Hematopoietic multipotent progenitor cell treated with erythropoietin and hydrocortisone succinate and interleukin-3 and kit ligand, for 17 days (in vitro differentiated cells): ENCODE results near the gene SLC25A6.
"Not testable (repeated sequence)": the region's sequence is repeated elsewhere in the genome, so short reads cannot be mapped to it uniquely, and the experiment has no call there.

Experiments used
- DNase-seq: peaks from one replicate; pipeline ENCODE4 v3.0.0-alpha.2; 2015; ENCODE audit warnings: low spot score

Gene SLC25A6

GRCh38 chrX:1391707-1392375 is at the start of gene SLC25A6:
Gene SLC25A6, minus strand, starts transcription at chrX:1392113. Its CDS starts 104 bp downstream, at chrX:1392009.
- peak; percentile 98 for DNase-seq

GRCh38 chrX:1440506-1440905 is 48.6 kb upstream of the SLC25A6 start:
- no peak for DNase-seq

- no peak for DNase-seq
Observed at GRCh38 chrX:1435241-1435895, 43.5 kb upstream of the SLC25A6 start.

DNA sequence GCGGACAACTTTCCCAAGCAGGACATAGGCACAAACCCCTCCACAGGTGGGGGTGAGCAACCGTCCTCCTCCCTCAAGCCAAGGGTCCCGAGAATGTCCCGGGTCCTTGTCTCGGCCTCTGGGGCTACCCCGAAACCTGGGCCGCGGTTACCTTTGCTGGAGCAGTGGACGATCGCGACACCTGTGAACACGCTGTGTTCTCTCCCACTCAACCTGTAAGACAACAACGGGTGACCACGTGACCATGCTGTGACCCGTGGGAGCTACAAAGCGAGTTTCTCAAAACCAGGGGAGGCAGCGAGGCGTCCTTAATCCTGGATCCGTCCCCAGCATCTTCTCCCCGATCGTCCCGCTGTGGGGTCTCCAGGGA is 42.9 kb upstream of the SLC25A6 start:
- DNase-seq, result no peak

- DNase-seq, result no peak
Observed at GRCh38 chrX:1433646-1434357, 41.9 kb upstream of the SLC25A6 start.

DNA sequence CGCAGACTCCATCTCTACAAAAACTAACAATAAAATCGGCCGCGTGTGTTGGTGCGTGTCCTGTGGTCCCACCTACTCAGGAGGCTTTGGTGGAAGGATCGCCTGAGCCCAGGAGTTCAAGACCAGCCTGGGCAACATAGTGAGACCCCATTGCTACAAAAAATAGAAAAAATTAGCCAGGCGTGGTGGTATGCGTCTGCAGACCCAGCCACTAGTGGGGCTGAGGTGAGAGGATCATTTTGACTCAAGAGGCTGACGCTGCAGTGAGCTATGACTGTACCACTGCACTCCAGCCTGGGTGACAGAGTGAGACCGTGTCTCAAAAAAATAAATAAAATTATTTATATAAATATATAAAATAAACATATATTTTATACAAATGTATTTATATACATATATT is 38.5 kb upstream of the SLC25A6 start:
- DNase-seq, result no peak

- DNase-seq, result no peak
Observed at GRCh38 chrX:1427756-1428155, 35.8 kb upstream of the SLC25A6 start.

- DNase-seq, result not testable (repeated sequence)
Observed at GRCh38 chrX:1426321-1426720, 34.4 kb upstream of the SLC25A6 start.

- no peak for DNase-seq
Observed at GRCh38 chrX:1425381-1425780, 33.5 kb upstream of the SLC25A6 start.

- no peak for DNase-seq
Observed at GRCh38 chrX:1424147-1424851, 32.4 kb upstream of the SLC25A6 start.

GRCh38 chrX:1423215-1423614 is 31.3 kb upstream of the SLC25A6 start:
- no peak for DNase-seq

DNA sequence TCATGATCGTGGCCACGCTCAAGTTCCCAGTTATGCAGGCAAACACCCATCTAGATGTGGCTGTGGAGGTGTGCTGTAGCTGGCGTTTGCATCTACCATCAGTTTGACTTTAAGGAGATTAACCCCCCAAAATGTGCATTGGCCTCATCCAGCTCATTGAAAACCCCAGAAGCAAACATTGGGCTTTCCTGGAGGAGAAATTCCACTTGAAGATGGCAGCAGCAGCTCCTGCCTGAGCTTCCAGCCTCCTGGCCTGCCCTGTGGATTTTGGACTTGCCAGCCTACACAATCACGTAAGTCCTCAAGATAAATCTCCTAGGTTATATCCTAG is 30.2 kb upstream of the SLC25A6 start:
- DNase-seq, result no peak

- no peak for DNase-seq
Observed at GRCh38 chrX:1421433-1422134, 29.7 kb upstream of the SLC25A6 start.

DNA sequence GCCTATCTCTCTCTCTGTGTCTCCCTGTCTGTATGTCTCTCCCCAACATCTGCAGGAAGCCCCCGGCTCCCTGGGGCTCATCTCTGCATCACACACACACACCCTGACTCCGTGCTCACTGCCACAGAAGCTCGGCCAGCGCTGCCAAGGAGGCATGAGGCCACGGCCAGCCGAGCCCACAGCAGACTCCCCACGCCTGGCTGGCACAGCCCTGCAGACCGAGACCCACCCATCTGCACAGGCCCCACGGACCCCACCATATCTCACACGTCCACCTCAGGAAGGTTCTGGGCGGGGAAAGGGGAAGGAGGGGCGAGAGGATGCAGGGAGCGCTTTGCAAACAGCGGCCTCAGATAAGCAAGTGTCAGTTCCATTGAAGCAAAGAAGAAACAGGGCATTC is 28.5 kb upstream of the SLC25A6 start:
- DNase-seq, result no peak

DNA sequence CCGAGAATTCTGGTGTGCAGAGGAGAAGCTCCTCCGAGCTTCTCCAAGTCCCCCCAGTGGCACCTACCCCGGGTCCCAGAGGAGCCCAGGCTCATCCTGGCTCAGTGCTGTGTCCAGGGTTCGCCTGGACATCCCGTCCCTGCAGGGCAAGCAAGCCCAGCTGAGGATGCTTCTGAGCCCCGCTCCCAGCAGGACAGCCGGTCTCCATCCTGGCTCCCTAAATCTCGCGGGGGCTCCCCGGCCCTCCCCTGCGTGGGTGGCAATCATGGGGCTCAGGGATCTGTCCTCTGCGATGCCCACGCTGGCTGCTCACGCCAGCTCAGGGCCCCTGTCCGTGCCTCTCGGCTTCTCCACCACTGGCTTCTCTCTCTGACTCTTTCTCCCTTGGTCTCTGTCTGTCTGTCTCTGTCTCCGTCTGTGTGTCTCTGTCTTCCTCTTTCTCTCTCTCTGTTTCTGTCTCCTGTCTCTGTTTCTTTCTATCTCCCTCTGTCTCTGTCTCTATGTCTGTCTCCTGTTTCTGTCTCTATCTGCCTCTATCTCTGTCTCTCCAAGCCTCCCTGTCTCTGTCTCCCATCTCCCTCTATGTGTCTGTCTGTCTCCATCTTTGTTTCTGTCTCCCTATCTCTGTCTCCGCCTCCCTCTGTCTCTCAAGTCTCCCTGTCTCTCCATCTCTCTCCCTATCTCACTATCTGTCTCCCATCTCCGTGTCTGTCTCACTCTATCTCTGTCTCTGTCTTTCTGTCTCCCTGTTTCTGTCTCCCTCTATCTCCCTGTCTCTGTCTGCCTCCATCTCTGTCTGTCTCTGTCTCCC is 27.8 kb upstream of the SLC25A6 start:
- no peak for DNase-seq

GRCh38 chrX:1418901-1419544 is 27.1 kb upstream of the SLC25A6 start:
- no peak for DNase-seq

GRCh38 chrX:1417921-1418771 is 26.2 kb upstream of the SLC25A6 start:
- no peak for DNase-seq

DNA sequence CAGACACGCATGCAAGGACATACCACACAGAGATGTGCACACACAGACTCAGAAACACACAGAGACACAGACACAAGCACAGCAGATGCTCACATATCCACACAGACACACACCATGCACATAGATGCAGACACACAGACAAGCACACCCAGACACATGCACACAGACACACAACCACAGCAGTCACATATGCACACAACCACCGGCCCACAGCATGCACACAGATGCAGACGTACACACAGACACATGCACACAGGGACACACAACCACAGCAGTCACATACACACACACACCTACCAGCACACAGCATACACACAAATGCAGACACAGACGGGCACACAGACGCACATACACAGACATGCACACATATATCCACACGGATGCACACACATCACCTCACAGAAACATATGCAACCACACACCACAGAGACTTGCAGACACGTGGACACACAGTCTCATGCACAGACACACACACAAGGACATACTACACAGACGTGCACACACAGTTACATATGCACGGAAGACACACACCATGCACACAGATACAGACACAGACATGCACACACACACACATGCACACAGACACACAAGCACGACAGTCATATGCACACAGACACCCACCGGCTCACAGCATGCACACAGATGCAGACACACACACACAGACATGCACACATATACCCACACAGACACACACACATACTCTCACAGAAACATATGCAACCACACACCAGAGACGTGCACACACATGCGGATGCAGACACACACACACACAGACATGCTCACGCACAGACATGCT is 25.2 kb upstream of the SLC25A6 start:
- no peak for DNase-seq

GRCh38 chrX:1416327-1416784 is 24.4 kb upstream of the SLC25A6 start:
- DNase-seq, result no peak
